ENCODE results near the gene LBX1.

- TF ChIP-seq EZH2 (IDR thresholded peaks at IDR 0.05) (no peak), YY1 (IDR thresholded peaks at IDR 0.05; ENCODE audit: extremely low read depth, insufficient replicate concordance, low read depth, low read length) (no peak), CTCF (IDR thresholded peaks at IDR 0.05 in 2 of 3, conservative IDR thresholded peaks at IDR 0.05 in 1 of 3; ENCODE audit: borderline replicate concordance in 1 of 3, insufficient read depth in 1 of 3, low read depth in 2 of 3, low read length in 2 of 3) (no peak), CEBPB (IDR thresholded peaks at IDR 0.05; ENCODE audit: low read depth) (no peak), MAX (IDR thresholded peaks at IDR 0.05) (no peak), SP1 (IDR thresholded peaks at IDR 0.05; ENCODE audit: low read depth) (no peak), REST (IDR thresholded peaks at IDR 0.05; ENCODE audit: low read depth) (no peak)
These were observed 20.7 kb downstream of the LBX1 start for GRCh38 chr10:101208543-101208942.
